Measurements from ENCODE around the gene PLPP2.

The PLPP2 gene

GRCh38 chr19:313988-314815 lies 23.0 kb upstream of the PLPP2 start:
- no peak for DNase-seq (ENCODE audit: low read depth)

GRCh38 chr19:313169-313987 lies 22.2 kb upstream of the PLPP2 start:
- DNase-seq (ENCODE audit: low read depth) = no peak

- no peak for DNase-seq (ENCODE audit: low read depth)
These were observed 20.6 kb upstream of the PLPP2 start for GRCh38 chr19:311813-312261.

DNA sequence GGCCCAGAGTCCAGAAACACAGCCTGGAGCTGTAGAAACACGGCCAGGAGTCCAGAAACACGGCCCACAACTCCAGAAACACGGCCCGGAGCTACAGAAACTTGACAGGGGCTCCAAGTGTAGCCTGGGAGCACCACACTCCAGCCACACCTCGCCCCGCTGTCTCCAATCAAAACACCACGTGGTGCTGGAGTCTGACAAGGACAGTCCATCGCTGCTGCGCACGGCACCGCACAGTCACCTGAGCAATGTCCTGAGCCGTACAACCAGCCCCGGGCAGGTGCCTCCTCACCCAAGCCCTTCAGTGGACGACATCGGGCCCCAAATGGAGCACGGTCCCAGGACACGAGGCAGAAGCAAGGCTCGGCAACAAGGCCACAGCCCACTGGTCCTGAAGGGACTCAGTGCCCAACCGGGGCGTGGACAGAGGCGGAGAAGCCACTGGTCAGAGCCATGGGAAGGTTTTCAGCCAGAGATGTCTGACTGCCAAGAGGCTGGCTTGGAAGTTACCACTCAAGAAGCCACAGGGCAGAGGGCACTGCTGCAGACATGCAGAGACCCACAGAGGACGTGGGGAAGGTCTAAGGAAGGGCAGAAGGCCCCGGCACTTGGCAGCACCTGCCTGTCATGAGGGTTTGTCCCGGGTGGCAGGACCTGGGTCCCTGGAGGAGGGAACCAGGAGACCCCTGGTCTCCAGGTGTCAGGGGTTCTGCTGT lies 19.7 kb upstream of the PLPP2 start:
- DNase-seq (ENCODE audit: low read depth) = no peak

DNA sequence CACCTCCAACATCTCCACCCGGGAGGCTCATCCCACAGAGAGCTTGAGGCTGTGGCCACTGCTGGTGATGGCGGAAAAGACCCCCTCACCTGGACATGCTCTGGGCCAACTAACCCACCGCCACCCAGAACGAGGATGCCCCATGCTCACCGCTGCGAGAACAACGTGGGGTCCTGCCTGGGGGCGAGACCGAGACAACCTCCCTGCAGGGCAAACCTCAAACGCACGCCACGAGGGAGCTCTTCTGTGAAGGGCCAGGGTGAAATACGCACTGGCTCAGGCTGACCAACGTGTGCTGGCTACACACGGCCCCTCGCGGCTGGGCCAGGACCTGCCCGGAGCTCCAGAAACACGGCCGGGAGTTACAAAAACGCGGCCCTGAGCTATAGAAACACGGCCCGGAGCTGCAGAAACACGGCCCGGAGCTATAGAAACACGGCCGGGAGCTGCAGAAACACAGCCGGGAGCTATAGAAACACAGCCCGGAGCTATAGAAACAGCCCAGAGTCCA lies 19.0 kb upstream of the PLPP2 start:
- DNase-seq (ENCODE audit: low read depth) = no peak

GRCh38 chr19:309206-309565 lies 18.0 kb upstream of the PLPP2 start:
- no peak for DNase-seq (ENCODE audit: low read depth)

DNA sequence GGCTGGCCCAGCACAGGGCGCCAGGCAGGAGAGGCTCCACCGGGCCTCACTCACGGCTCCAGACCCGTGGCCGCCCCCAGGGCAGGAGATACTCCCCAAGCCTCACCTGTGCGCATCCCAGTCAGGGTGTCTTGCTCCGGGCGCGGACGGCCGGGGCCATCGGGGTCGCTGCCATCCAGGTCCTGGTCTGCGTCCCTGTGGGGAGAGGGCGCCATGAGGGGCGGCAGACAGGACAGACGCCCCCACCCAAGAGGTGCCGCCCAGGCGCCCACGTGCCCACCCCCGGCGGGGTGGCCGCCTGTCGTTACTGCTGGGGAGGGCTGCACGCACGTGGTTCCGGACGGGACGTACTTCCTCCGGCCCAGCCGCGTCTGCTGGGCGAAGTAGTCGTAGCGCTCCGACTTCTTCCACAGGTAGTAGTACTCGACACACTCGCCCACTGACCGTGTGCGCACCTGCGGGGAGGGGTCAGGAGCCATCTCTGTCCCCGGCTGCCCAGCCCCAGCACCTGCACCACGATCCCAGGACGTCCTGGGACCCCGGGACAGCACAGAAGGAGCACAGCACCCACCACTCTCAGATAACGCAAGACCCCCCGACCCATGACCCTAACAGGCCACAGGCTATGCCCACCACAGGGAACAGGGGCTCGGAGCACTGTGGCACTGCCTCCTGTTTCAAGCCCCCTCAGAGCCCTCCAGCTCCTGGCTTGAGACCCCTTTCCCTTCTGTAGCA lies 17.4 kb upstream of the PLPP2 start:
- no peak for DNase-seq (ENCODE audit: low read depth)

GRCh38 chr19:307793-308420 lies 16.7 kb upstream of the PLPP2 start:
- DNase-seq (ENCODE audit: low read depth) = no peak

DNA sequence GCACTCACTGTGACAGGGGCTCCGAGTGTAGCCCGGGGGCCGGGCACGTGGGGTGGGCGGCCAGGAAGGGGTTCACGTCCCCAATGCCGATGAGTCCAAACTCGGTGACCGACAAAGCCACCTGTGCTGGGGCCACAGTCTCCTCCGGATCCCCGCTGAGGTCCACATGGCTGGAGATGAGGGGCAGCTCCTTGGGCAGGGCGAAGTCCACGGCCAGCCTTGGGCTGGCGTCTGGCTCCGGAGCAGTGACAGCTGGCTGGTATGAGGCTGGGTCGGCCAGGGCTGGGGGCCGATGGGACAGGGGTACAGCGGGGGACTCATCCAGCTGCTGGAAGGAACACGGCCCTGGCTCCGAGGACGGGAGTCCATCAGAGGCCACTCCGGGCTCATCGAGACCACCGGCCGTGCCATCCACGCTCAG lies 15.9 kb upstream of the PLPP2 start:
- no peak for DNase-seq (ENCODE audit: low read depth)

- DNase-seq (ENCODE audit: low read depth) = no peak
These were observed 15.1 kb upstream of the PLPP2 start for GRCh38 chr19:306151-306900.

DNA sequence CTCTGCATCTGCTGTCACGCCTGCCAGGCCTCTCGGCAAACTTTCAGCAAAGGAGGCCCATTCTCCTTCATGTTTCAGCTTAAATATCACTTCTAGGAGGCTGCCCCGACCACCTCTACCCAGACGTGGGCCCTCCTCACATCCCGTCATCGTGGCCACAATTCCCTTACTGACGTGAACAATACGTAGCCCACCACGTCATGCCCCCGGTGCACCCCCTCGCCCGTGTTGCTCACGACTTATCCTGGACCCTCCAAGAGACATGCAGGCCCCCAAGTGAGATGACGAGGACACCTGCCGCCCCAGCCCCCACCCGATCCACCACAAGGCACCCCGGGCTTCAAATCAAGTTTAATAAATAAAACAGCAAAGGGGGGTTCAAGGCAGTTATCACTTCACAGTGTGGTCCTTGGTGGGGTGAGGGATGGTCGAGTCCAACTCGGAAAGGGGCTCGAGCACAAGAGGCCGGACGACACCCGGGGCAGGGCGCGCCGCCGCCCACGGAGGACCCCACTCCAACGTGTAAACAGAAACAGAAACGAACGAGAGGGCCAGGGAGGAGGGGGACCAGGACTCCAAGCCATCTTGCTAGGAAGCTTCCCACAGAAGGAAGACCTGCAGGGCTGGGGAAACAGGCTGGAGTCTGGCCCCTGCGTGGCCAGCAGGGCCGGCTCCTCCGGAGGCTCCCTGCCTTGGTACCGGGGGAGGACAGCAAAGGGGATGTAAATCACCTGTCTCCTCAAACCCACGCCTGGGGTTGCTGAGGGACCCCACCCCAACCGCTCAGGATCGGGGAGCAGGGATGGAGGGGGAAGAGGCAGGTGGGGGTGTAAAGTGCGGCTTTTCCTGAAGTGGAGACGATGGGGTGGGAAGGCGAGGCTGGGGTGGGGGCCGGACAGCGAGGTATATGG lies 14.3 kb upstream of the PLPP2 start:
- DNase-seq (ENCODE audit: low read depth) = no peak

GRCh38 chr19:296476-297225 lies 5.4 kb upstream of the PLPP2 start:
- DNase-seq (ENCODE audit: low read depth) = no peak

DNA sequence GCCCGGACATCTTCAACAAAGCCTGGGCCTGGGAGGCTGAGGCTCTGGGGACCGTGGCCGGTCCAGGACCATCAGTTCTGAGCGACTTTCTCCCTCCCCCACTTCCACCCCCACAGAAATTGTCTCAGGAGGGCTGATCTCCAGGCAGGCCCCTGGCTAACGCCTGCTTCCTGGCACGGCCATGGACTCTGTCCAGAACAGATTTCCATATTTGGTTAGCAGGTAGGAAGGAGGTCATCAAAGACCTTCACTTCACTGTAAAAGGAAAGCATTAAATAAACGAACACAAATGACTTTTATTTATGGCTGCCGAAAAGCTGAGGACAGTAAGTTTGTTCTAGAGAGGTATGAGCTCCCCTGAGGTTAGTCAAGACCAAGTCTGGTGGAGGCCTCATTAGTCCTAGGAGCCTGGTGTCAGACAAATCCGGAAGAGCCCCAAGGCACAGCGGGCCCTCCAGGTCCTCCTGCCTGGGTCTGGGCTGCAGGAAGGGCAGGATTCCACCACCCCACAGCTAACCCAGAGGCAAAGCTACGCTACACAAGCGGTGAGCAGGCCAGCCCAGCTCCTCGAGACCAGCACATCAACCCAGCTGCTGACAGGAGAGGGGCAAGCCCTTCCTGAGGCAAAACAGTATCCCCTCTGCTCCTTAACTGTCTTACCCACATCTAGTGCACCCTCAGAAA lies 4.6 kb upstream of the PLPP2 start:
- no peak for DNase-seq (ENCODE audit: low read depth)

GRCh38 chr19:294946-295686 lies 3.9 kb upstream of the PLPP2 start:
- DNase-seq (ENCODE audit: low read depth) = no peak

DNA sequence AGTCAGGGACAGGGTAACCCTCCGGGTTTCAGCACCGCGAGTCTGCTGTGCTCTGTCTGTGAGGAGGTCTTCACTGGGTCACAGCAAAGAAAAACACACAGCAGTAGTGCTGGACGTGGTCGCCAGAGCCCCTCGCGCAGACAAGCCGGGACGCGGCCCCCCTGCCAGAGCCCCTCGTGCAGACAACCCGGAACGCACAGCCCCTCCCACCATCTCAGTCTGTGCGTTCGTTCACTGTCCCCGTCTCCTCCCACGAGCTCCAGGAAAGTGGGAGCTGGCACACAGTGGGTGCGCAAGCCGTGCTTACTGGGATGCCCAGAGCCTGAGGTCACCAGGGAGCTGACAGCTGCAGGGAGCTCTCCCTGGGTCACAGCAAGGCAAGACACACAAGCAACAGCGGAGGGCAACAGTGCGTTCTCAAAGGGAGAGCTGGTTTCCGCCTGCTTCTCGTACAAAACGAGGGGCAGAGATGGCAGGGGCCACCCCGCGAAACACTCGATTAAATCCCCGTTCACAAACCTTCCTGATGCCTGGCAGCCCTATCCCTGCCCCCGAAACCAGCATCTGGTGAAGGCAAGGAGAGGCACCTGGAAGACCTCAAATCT lies 3.2 kb upstream of the PLPP2 start:
- no peak for DNase-seq (ENCODE audit: low read depth)

DNA sequence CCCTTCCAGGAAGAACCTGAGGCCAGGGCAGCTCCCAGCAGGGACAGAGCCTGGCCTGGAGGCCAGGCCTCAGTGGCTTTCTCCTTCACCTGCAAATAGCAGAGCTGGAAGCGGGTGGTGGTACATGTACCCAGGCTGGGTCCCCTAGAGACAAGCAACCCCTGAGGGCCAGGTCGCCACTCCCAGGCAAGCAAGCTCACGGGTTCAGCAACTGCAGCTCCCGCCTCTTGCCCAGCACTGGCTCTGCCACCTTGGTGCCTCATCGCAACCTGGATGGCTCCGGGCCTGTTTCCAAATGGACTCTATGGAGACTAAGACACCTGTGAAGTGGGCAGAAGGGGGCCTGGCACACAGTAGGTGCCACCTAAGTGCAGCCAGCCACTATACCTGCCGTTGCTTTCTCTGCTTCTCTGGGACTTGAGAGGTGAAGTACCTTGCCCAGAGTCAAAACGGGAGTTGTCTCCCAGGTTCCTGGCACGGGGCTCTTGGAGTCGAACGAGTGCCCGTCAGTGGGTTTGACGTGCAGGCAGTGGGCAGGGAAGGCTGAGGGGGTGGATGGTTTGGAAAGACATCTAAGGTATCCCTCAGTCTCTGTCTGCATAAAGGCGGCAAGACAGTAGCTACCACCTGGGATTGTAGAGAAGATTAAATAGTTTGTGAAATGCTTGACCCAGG lies 2.4 kb upstream of the PLPP2 start:
- no peak for DNase-seq (ENCODE audit: low read depth)

Measured in stimulated activated CD8-positive, alpha-beta memory T cell treated with anti-CD3 and anti-CD28 coated beads, Interleukin-12 subunit alpha, Interleukin-12 subunit beta, amount 100 ng/mL, for 4 hours (primary cell).